Kidney glomerular epithelial cell (primary cell): ENCODE measurements around the gene ATP5F1D.
A peak's percentile ranks its signal among the peaks of the same experiment; 100 is the strongest.

Source experiments
- DNase-seq: peaks from one replicate; lab custom pipeline; 2025; lab: John Stamatoyannopoulos, UW

ATP5F1D gene

DNA sequence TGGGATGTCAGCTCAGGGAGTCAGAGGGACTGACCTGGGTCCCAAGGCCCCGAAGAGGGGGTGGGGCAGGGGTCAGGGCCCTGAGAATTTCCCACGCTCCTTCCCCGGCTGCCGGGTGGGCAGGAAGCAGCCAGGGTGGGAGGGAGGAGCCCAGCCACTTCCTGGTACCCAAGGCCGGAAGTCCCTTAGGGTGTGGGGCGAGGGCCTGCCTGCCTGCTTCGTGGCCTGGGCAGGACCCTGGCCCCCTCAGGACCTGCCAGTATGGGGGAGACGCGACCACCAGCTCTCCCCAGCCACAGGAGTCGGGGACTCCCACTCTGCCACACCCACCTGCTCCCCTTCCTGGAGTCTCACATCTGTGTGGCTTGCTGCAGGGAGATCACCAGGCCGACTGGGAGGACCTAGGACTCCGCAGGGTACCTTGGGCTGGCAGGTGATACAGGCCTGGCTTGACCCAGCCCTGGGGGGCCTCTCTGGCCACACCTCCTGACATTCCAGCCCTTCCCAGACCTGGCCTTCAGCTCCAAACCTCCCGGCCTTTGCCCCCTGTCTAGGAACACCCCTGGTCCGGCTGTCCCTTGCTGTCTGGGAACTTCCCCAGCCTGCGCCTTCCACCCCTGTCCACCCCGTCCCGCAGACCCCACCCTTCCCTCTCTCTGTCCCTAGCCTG is 17.8 kb downstream of the ATP5F1D start:
- DNase-seq = no peak

- no peak for DNase-seq
Measured at GRCh38 chr19:1259876-1260748, 18.6 kb downstream of the ATP5F1D start.

- DNase-seq = peak; percentile 90
Measured at GRCh38 chr19:1260749-1261537, 19.4 kb downstream of the ATP5F1D start.

DNA sequence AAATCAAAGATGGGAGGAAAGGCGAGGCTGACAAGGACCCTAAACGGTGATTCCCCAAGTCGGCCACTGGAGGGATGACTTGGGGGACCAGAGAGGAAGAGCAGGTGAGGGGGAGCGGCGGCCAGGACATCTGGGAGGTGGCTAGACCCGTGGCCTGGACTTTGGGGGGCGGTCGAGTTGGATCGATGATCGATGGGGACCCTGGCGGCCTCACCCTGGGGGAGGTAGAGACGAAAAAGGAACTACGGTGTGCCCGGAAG is 19.9 kb downstream of the ATP5F1D start:
- peak; percentile 48 for DNase-seq

GRCh38 chr19:1261798-1262622 is 20.5 kb downstream of the ATP5F1D start:
- DNase-seq = peak; percentile 67

GRCh38 chr19:1262623-1263123 is 21.1 kb downstream of the ATP5F1D start:
- DNase-seq = peak; percentile 53

GRCh38 chr19:1263188-1263587 is 21.6 kb downstream of the ATP5F1D start:
- peak; percentile 34 for DNase-seq

DNA sequence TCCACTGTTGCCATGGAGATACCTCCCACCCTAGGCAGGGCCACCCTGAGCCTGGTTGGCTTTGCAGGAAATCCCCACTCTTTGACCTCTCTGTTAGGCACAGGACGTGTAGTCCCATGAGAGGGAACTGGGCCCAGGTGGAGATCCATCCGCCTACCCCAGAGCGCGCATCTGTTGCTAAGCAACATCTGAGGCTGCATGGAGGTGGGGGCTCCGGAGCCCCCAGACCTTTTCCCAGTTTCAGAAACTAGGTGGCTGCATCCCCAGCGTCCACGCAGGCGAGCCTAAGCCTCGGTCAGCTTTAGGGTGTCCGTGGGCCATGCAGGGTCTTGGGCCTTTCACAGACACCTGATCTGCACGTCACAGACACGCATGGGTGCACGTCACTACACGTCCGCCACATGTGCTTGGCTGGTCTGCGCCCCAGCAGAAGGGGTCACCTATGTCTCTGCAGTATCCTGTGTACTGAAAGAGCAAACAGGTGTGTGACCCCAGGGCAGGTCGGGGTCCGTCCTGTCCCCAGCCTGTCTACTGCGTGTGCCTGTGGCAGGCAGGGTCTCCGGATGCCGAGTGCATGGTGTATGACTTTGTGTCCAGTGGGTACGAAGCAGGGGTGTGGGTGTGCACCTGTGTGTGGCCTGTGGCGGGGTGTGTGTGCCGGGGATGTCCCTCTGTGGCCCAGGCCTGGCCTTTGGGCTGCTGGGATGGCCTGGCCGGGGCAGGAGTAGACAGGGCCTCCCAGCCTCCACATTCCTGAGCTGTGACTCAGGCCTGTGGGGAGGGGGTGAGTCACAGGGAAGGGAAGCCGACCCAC is 23.5 kb downstream of the ATP5F1D start:
- peak; percentile 37 for DNase-seq

DNA sequence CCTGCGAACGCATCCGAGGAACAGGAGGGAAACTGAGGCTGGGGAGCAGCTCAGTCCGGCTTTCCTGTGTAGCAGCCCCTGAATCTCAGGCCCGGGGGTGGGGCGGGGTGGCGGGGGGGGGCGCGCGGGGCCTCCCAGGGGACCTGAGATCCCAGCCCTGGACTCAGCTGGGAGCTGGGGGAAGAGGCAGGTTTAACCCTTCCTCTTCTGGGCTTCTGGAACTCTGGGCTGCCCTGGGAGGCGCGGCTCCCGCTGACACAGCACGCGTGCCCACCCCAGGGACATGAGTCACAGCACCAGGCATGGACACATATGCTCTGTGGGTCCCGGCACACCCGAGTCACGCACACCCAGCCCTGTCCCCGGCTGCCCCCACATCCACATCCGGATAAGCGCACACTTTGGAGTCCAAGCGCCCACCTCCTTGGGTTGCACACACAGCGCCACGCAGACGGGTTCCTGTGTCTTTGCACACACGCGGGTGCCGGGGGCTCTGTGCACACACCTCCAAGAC is 24.1 kb downstream of the ATP5F1D start:
- no peak for DNase-seq

- peak; percentile 72 for DNase-seq
Measured at GRCh38 chr19:1266129-1266915, 24.8 kb downstream of the ATP5F1D start.

DNA sequence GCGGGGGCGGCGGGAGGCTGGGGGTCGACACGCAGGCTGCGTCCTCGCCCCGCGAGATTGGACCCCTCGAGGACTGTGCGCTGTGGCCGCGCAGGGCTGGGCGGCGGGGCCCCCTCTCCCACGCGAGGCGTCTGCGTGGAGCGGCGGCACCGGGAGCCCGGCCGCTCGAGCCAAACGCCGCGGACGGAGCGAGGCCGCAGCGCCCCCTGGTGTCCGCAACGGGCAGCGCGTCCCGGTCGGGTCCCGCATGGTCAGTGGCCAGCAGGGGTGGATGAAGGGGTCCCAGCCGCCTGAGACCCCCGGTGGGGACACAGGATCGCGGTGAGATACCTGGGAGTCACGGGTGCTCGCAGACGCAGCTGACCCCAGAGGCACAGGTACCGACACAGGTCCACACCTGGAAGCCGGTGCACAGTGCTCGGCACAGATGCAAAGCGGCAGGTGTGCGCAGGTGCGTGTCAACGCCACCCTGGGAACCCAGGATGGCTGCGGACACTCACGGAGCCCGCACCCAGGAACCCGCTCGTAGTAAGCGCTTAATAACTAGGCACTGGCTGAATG is 25.4 kb downstream of the ATP5F1D start:
- DNase-seq = no peak

DNA sequence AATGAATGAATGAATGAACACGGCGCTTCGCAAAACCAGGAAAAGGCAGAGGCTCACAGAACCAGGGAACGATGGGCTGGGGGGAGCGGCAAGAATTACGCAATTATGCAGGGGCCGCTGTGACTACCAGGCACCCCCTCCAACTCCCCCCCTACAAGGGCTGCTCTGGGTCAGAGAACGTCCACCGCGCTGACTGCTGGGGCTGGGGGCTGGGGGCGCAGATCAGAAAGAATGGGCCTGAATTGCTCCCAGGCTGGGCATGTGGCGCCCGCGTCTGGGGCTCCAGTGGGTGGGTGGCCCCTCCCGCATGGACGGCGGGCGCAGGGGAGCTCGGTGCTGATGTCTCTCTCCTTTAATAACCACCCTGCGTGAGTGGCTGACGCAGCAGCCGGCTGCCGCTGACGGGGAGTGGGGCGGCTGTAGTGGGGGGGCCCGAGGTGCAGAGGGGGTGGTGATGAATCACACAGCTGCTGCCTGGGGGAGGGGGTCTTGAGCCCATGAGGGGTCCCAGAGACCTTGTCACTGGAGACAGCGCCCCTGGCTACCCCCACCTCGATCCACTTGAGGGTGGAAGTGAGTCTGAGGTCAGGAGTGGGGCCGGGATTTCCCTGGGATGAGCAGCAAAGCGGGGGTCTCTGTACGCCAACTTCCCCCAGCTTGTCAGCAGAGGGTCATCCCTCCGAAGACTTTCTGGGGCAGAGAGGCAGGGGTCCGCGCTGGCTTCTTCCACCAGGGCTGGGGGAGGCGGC is 26.1 kb downstream of the ATP5F1D start:
- DNase-seq = no peak

- DNase-seq = no peak
Measured at GRCh38 chr19:1268226-1269064, 26.9 kb downstream of the ATP5F1D start.

DNA sequence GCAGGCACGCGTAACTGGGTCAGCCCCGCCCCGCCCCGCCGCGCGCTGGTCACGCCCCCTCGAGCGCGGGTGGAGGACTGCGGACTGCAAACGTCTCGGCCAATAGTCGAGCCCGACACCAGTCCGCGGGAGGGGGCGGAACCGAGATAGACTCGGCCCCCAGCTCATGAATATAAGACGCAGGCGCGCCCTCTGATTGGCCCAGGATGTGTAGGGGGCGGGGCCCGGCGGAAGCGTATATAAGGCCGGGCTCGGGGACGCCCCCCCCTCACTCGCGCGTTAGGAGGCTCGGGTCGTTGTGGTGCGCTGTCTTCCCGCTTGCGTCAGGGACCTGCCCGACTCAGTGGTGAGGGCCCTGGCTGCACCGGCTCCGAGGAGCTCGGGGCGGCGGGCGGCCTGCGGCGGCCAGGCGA is 27.5 kb downstream of the ATP5F1D start, which contains the start of gene CIRBP:
CIRBP (plus strand) TSS at position 268 of the 413 bp plus-strand sequence. CDS start 1,602 bp downstream, outside the sequence.
- DNase-seq = peak; percentile 92

DNA sequence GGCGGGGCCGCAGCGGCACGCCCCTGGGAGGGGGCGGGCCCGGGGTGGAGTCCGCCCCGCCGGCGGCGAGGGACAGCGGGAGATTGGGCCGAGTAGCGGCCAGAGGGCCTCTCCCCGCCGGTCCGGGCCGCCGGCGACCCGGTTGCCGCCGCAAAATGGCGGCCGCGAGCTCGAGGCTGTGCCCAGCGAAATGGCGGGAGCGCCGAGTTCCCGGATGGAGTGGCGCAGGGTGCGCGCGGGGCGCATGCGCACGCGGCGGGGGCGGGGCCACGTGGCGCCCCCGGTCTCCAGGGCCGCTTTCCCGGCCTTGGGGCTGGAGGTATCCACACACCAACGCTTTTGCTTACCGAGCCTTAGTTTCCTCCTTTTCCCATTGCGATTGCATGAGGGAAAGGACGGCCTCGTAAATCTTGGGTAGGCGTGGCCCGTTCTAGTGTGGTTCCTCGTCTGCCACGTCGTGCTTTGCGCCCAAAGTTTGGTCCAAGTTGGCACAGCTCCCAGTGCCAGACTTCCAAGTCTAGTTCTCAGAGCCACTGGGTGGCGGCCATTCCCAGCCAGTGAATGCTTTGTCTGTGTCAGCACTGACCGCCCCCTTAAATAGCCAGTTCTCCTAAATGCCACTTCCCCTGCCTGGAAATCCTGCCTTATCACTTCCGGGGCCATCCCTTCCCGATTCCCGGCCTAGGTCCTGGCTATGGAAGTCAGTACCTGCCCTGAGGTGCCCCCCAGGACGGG is 28.1 kb downstream of the ATP5F1D start:
- DNase-seq = peak; percentile 74

- no peak for DNase-seq
Measured at GRCh38 chr19:1270213-1270853, 28.8 kb downstream of the ATP5F1D start.
